ENCODE results near the gene SLC1A1. TPM values are rescaled to one million over a fixed set of nuclear protein-coding genes. Genes with fewer than 3 reads are reported as not detected.

SLC1A1 gene
- total and polyA plus RNA-seq, 4 donors, result 5.1 to 13.8 (median 5.4) TPM

GRCh38 chr9:4573634-4574389, 83.5 kb downstream of the SLC1A1 start:
- Histone ChIP-seq H3K9ac (ENCODE audit: insufficient read depth in 1 of 2, low read length in 2 of 2) (no peak overlapping the region), H3K36me3 (ENCODE audit: control insufficient read depth in 4 of 4, insufficient read depth in 4 of 4, low read length in 4 of 4) (peaks cover 0 to 5% (median 0%) of the 10 kb centered on the region in 4 donors), H3K9me3 (ENCODE audit: control insufficient read depth in 4 of 4, insufficient read depth in 3 of 4, low read length in 3 of 4) (no peaks in the 10 kb centered on the region), H3K27ac (ENCODE audit: low read depth in 1 of 2, low read length in 1 of 2) (no peak overlapping the region), H3K4me3 (no peak overlapping the region), H3K27me3 (ENCODE audit: control insufficient read depth in 3 of 3, insufficient read depth in 3 of 3, low read length in 2 of 3) (no peaks in the 10 kb centered on the region), H3K4me1 (ENCODE audit: control insufficient read depth in 5 of 5, insufficient read depth in 5 of 5, low read length in 5 of 5) (peaks cover 0 to 2% (median 0%) of the 10 kb centered on the region in 5 donors)
- no peak for ATAC-seq (ENCODE audit: insufficient read depth, low FRiP score)
- TF ChIP-seq, protein P1, sequence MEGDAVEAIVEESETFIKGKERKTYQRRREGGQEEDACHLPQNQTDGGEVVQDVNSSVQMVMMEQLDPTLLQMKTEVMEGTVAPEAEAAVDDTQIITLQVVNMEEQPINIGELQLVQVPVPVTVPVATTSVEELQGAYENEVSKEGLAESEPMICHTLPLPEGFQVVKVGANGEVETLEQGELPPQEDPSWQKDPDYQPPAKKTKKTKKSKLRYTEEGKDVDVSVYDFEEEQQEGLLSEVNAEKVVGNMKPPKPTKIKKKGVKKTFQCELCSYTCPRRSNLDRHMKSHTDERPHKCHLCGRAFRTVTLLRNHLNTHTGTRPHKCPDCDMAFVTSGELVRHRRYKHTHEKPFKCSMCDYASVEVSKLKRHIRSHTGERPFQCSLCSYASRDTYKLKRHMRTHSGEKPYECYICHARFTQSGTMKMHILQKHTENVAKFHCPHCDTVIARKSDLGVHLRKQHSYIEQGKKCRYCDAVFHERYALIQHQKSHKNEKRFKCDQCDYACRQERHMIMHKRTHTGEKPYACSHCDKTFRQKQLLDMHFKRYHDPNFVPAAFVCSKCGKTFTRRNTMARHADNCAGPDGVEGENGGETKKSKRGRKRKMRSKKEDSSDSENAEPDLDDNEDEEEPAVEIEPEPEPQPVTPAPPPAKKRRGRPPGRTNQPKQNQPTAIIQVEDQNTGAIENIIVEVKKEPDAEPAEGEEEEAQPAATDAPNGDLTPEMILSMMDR (IDR thresholded peaks at IDR 0.05; ENCODE audit: control extremely low read depth, extremely low read depth), result no peak
- DNase-seq, result no peak
- 87 to 92% methylated on average over 5 of the region's 5 CpGs for WGBS, 2 donors

DNA sequence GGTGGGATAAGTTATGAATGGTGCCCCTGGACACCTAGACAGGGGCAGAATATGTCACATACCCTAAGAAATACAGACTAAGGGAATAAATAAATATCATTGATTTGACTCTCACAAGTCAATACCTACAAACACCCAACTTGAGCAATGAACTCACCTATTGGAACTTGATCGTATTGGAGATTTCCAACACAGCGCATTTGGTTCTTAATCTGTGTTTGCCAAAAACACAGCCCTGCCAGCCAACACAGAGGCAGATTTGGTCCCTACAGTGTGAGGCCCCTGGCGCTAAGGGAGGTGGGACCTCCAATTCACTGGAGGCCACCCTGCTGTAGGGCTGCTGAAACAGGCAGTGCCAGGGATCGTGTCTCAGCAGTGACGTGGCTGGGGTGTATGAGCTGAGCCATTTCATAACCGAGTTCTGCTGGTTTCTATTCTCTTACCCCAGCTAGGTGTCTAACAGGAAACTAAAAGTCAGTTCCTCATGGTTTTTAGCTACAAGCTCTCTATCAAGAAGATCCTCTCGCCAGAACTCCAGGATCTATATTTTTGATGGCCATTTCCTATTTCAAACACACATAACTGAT, 84.5 kb downstream of the SLC1A1 start:
- Histone ChIP-seq H3K27ac (ENCODE audit: low read depth in 1 of 2, low read length in 1 of 2) (no peak overlapping the region), H3K4me1 (ENCODE audit: control insufficient read depth in 5 of 5, insufficient read depth in 5 of 5, low read length in 5 of 5) (peaks cover 0 to 10% (median 2%) of the 10 kb centered on the region in 5 donors), H3K4me3 (no peak overlapping the region), H3K9ac (ENCODE audit: insufficient read depth in 1 of 2, low read length in 2 of 2) (no peak overlapping the region), H3K27me3 (ENCODE audit: control insufficient read depth in 3 of 3, insufficient read depth in 3 of 3, low read length in 2 of 3) (no peaks in the 10 kb centered on the region), H3K9me3 (ENCODE audit: control insufficient read depth in 4 of 4, insufficient read depth in 3 of 4, low read length in 3 of 4) (no peaks in the 10 kb centered on the region), H3K36me3 (ENCODE audit: control insufficient read depth in 4 of 4, insufficient read depth in 4 of 4, low read length in 4 of 4) (peaks cover 0 to 5% (median 0%) of the 10 kb centered on the region in 4 donors)
- 85 to 89% methylated on average over 7 of the region's 7 CpGs for WGBS, 2 donors
- no peak for DNase-seq
- ATAC-seq (ENCODE audit: insufficient read depth, low FRiP score), result no peak
- TF ChIP-seq, protein P1 (IDR thresholded peaks at IDR 0.05; ENCODE audit: control extremely low read depth, extremely low read depth), result no peak

GRCh38 chr9:4575997-4576396, 85.7 kb downstream of the SLC1A1 start:
- no peaks in the 10 kb centered on the region for H3K9me3 ChIP-seq (ENCODE audit: control insufficient read depth in 4 of 4, insufficient read depth in 3 of 4, low read length in 3 of 4)
- no peak overlapping the region for H3K4me3 ChIP-seq
- DNase-seq (no peak), ATAC-seq (ENCODE audit: insufficient read depth, low FRiP score) (no peak)
- H3K36me3 ChIP-seq (ENCODE audit: control insufficient read depth in 4 of 4, insufficient read depth in 4 of 4, low read length in 4 of 4), result peaks cover 0 to 5% (median 0%) of the 10 kb centered on the region in 4 donors
- 86 to 87% methylated on average over 8 of the region's 8 CpGs for WGBS, 2 donors
- H3K27ac ChIP-seq (ENCODE audit: low read depth in 1 of 2, low read length in 1 of 2), result no peak overlapping the region
- no peak overlapping the region for H3K9ac ChIP-seq (ENCODE audit: insufficient read depth in 1 of 2, low read length in 2 of 2)
- no peaks in the 10 kb centered on the region for H3K27me3 ChIP-seq (ENCODE audit: control insufficient read depth in 3 of 3, insufficient read depth in 3 of 3, low read length in 2 of 3)
- TF ChIP-seq, protein P1 (IDR thresholded peaks at IDR 0.05; ENCODE audit: control extremely low read depth, extremely low read depth), result no peak
- H3K4me1 ChIP-seq (ENCODE audit: control insufficient read depth in 5 of 5, insufficient read depth in 5 of 5, low read length in 5 of 5), result peaks cover 0 to 11% (median 2%) of the 10 kb centered on the region in 5 donors
